OCI-LY1 (cell line): Measurements from ENCODE around the gene P3H2.

Experiments used
- H2AFZ ChIP-seq: fragments of 200-600 bp; sonication (generic), shearing (Covaris generic); 2 replicates; pipeline ENCODE4 v1.6.0; 2014; ENCODE audit warnings: antibody characterized with exemption, mild to moderate bottlenecking, low read length
- H3F3A ChIP-seq: fragments of 200-600 bp; sonication (generic), shearing (Covaris generic); 2 replicates; pipeline ENCODE4 v1.6.0; 2014; ENCODE audit warnings: mild to moderate bottlenecking, antibody characterized with exemption, low read length, moderate library complexity; ENCODE audit not compliant: insufficient read depth
- H3K27ac ChIP-seq: fragments of 200-600 bp; sonication (generic); 2 replicates; pipeline ENCODE4 v1.5.1; 2014; ENCODE audit warnings: low read length, mixed run types, mild to moderate bottlenecking, low read depth; ENCODE audit not compliant: poor library complexity, severe bottlenecking
- H3K27me3 ChIP-seq: fragments of 200-600 bp; sonication (generic); 2 replicates; pipeline ENCODE4 v1.6.0; 2014; ENCODE audit warnings: antibody characterized with exemption, mild to moderate bottlenecking, low read length, moderate library complexity; ENCODE audit not compliant: insufficient read depth
- H3K36me3 ChIP-seq: fragments of 200-600 bp; sonication (generic); 2 replicates; pipeline ENCODE4 v1.6.1; 2014; ENCODE audit warnings: mild to moderate bottlenecking, antibody characterized with exemption, low read length, moderate library complexity, mixed read lengths; ENCODE audit not compliant: insufficient read depth
- H3K4me1 ChIP-seq: fragments of 200-600 bp; sonication (generic); 2 replicates; pipeline ENCODE4 v1.5.1; 2014; ENCODE audit warnings: mild to moderate bottlenecking, low read length, moderate library complexity; ENCODE audit not compliant: insufficient read depth, severe bottlenecking
- H3K4me2 ChIP-seq: fragments of 200-600 bp; sonication (generic), shearing (Covaris generic); 2 replicates; pipeline ENCODE4 v1.6.1; 2014; ENCODE audit warnings: low read length
- H3K4me3 ChIP-seq: fragments of 200-600 bp; sonication (generic); 2 replicates; pipeline ENCODE4 v1.5.1; 2014; ENCODE audit warnings: low read length, low read depth, mild to moderate bottlenecking, mixed read lengths; ENCODE audit not compliant: poor library complexity, severe bottlenecking
- H3K79me2 ChIP-seq: fragments of 200-600 bp; shearing (Covaris generic); 2 replicates; pipeline ENCODE4 v1.6.1; 2016; ENCODE audit warnings: mixed run types, low read length, mixed read lengths; ENCODE audit not compliant: insufficient read depth
- H3K9ac ChIP-seq: fragments of 200-600 bp; sonication (generic), shearing (Covaris generic); 2 replicates; pipeline ENCODE4 v1.6.1; 2014; ENCODE audit warnings: mild to moderate bottlenecking, low read length, mixed read lengths
- H3K9me2 ChIP-seq: fragments of 200-600 bp; sonication (generic), shearing (Covaris generic); 2 replicates; pipeline ENCODE4 v1.6.1; 2014; ENCODE audit warnings: low read depth, mild to moderate bottlenecking, low read length, mixed read lengths
- H3K9me3 ChIP-seq: fragments of 200-600 bp; shearing (Covaris generic); 2 replicates; pipeline ENCODE4 v1.6.1; 2014; ENCODE audit warnings: low read length, mixed read lengths
- H4K20me1 ChIP-seq: fragments of 200-600 bp; sonication (generic), shearing (Covaris generic); 2 replicates; pipeline ENCODE4 v1.6.0; 2016; ENCODE audit warnings: mild to moderate bottlenecking, low read length; ENCODE audit not compliant: insufficient read depth
- CTCF ChIP-seq: fragments of 200-600 bp; sonication (generic), shearing (Covaris generic); IDR thresholded peaks from 2 replicates; pipeline ENCODE4 v1.5.1; 2017; ENCODE audit warnings: mild to moderate bottlenecking, antibody characterized with exemption, low read length, moderate library complexity, mixed read lengths
- EZH2 ChIP-seq: fragments of 200-600 bp; sonication (generic), shearing (Covaris generic); IDR thresholded peaks from 2 replicates; pipeline ENCODE4 v1.8.0; 2017; ENCODE audit warnings: borderline replicate concordance, mixed run types, mild to moderate bottlenecking, antibody characterized with exemption, low read length, moderate library complexity, mixed read lengths

P3H2 gene

GRCh38 chr3:189990826-189991225 is 129.9 kb downstream of the P3H2 start:
- Histone ChIP-seq H3K9me3 (no peaks in the 10 kb centered on the region), H3K79me2 (no peaks in the 10 kb centered on the region), H3K4me2 (no peak overlapping the region), H3K4me3 (no peak overlapping the region), H3K9ac (no peak overlapping the region), H3F3A (no peaks in the 10 kb centered on the region), H4K20me1 (no peaks in the 10 kb centered on the region), H3K27me3 (no peaks in the 10 kb centered on the region), H3K9me2 (no peaks in the 10 kb centered on the region), H2AFZ (no peak overlapping the region), H3K27ac (no peak overlapping the region), H3K36me3 (no peaks in the 10 kb centered on the region), H3K4me1 (no peaks in the 10 kb centered on the region)
- no peak for TF ChIP-seq EZH2
- no peak for TF ChIP-seq CTCF

DNA sequence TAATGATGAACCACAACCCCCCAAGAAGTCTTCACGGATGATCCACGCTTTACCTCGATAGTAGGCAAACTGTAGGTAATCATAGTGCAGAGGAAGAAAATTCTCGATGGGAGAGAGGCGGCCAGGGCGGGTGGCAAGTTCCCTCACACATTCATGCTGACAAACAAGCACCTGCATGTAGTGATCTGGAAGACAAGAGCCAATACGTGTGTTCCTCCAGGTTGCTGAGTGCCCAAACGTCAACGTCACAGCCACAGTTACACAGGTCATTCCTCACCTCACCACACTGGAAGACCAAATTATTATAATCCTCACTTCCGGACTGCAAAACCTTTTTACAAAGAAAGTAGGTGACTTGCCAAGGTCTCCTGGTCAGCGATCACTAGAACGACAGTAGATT is 131.8 kb downstream of the P3H2 start:
- Histone ChIP-seq H3F3A (no peaks in the 10 kb centered on the region), H3K27me3 (no peaks in the 10 kb centered on the region), H3K4me3 (no peak overlapping the region), H3K4me1 (no peaks in the 10 kb centered on the region), H3K4me2 (no peak overlapping the region), H3K9me3 (no peaks in the 10 kb centered on the region), H3K36me3 (no peaks in the 10 kb centered on the region), H4K20me1 (no peaks in the 10 kb centered on the region), H3K9ac (no peak overlapping the region), H3K27ac (no peak overlapping the region), H3K9me2 (no peaks in the 10 kb centered on the region), H2AFZ (no peak overlapping the region), H3K79me2 (no peaks in the 10 kb centered on the region)
- no peak for TF ChIP-seq CTCF
- no peak for TF ChIP-seq EZH2

GRCh38 chr3:189988322-189988721 is 132.4 kb downstream of the P3H2 start:
- TF ChIP-seq EZH2 (no peak), CTCF (no peak)
- Histone ChIP-seq H4K20me1 (no peaks in the 10 kb centered on the region), H3K9me2 (no peaks in the 10 kb centered on the region), H3K27me3 (no peaks in the 10 kb centered on the region), H3K27ac (no peak overlapping the region), H3K4me1 (no peaks in the 10 kb centered on the region), H3K9me3 (no peaks in the 10 kb centered on the region), H3F3A (no peaks in the 10 kb centered on the region), H3K4me3 (no peak overlapping the region), H2AFZ (no peak overlapping the region), H3K4me2 (no peak overlapping the region), H3K79me2 (no peaks in the 10 kb centered on the region), H3K36me3 (no peaks in the 10 kb centered on the region), H3K9ac (no peak overlapping the region)
